Left renal pelvis (tissue), 4 donors: ENCODE data around the gene TRIP10. TPM values are rescaled to one million over a fixed set of nuclear protein-coding genes. Genes with fewer than 3 reads are reported as not detected.
"Not testable (repeated sequence)": the region's sequence is repeated elsewhere in the genome, so short reads cannot be mapped to it uniquely, and the experiment has no call there.

Source experiments
- DNase-seq, 4 donors: peaks; one replicate each; pipeline ENCODE4 v3.0.0-alpha.2; 2013; ENCODE audit warnings: low read depth in 4 of 4, low spot score in 3 of 4
- polyA plus RNA-seq, 4 donors: library from polyadenylated mRNA; unstranded; fragments of 120-200 nt; gene quantifications; one replicate each; pipeline ENCODE4 v1.2.1, GENCODE V29; 2013; ENCODE audit not compliant: insufficient read length in 4 of 4

The TRIP10 gene
- 10 to 100 TPM; 48.8 to 67.9 (median 62.3) TPM for polyA plus RNA-seq

- DNase-seq, result peak in 1 of 4 donors; percentile 73
These were observed at the start of gene TRIP10 for GRCh38 chr19:6739390-6739882. Gene TRIP10, plus strand, starts transcription at chr19:6739680. Its CDS starts 82 bp downstream, at chr19:6739762.

GRCh38 chr19:6690160-6690885 lies 49.2 kb upstream of the TRIP10 start:
- DNase-seq, result no peak

GRCh38 chr19:6691342-6691741 lies 48.1 kb upstream of the TRIP10 start:
- DNase-seq, result no peak

- no peak for DNase-seq
These were observed 47.5 kb upstream of the TRIP10 start for GRCh38 chr19:6692027-6692426.

GRCh38 chr19:6693056-6693471 lies 46.4 kb upstream of the TRIP10 start:
- DNase-seq, result no peak

- DNase-seq, result no peak
These were observed 45.8 kb upstream of the TRIP10 start for GRCh38 chr19:6693681-6694080.

GRCh38 chr19:6694147-6694815 lies 45.2 kb upstream of the TRIP10 start:
- DNase-seq, result no peak

GRCh38 chr19:6696239-6696820 lies 43.1 kb upstream of the TRIP10 start:
- no peak for DNase-seq

GRCh38 chr19:6697291-6697690 lies 42.2 kb upstream of the TRIP10 start:
- DNase-seq, result no peak

GRCh38 chr19:6699935-6700334 lies 39.5 kb upstream of the TRIP10 start:
- DNase-seq, result no peak

- no peak for DNase-seq
These were observed 38.7 kb upstream of the TRIP10 start for GRCh38 chr19:6700586-6701316.

- no peak for DNase-seq
These were observed 33.4 kb upstream of the TRIP10 start for GRCh38 chr19:6705931-6706632.

GRCh38 chr19:6706633-6706958 lies 32.9 kb upstream of the TRIP10 start:
- no peak for DNase-seq

- DNase-seq, result no peak
These were observed 32.3 kb upstream of the TRIP10 start for GRCh38 chr19:6707011-6707657.

- DNase-seq, result no peak
These were observed 31.8 kb upstream of the TRIP10 start for GRCh38 chr19:6707658-6708018.

- no peak for DNase-seq
These were observed 31.1 kb upstream of the TRIP10 start for GRCh38 chr19:6708346-6708745.

- DNase-seq, result not testable (repeated sequence)
These were observed 30.6 kb upstream of the TRIP10 start for GRCh38 chr19:6708913-6709312.

GRCh38 chr19:6709549-6709948 lies 29.9 kb upstream of the TRIP10 start:
- no peak for DNase-seq

GRCh38 chr19:6710273-6711077 lies 29.0 kb upstream of the TRIP10 start:
- no peak for DNase-seq
